Measurements from ENCODE around the gene C13orf46. TPM values are rescaled to one million over a fixed set of nuclear protein-coding genes. Genes with fewer than 3 reads are reported as not detected.
"Not testable (repeated sequence)": the region's sequence is repeated elsewhere in the genome, so short reads cannot be mapped to it uniquely, and the experiment has no call there.

Gene C13orf46
- 0.02 and 0.12 TPM in 2 replicates for total RNA-seq (2014; rRNA removed; shearing (Covaris generic))

DNA sequence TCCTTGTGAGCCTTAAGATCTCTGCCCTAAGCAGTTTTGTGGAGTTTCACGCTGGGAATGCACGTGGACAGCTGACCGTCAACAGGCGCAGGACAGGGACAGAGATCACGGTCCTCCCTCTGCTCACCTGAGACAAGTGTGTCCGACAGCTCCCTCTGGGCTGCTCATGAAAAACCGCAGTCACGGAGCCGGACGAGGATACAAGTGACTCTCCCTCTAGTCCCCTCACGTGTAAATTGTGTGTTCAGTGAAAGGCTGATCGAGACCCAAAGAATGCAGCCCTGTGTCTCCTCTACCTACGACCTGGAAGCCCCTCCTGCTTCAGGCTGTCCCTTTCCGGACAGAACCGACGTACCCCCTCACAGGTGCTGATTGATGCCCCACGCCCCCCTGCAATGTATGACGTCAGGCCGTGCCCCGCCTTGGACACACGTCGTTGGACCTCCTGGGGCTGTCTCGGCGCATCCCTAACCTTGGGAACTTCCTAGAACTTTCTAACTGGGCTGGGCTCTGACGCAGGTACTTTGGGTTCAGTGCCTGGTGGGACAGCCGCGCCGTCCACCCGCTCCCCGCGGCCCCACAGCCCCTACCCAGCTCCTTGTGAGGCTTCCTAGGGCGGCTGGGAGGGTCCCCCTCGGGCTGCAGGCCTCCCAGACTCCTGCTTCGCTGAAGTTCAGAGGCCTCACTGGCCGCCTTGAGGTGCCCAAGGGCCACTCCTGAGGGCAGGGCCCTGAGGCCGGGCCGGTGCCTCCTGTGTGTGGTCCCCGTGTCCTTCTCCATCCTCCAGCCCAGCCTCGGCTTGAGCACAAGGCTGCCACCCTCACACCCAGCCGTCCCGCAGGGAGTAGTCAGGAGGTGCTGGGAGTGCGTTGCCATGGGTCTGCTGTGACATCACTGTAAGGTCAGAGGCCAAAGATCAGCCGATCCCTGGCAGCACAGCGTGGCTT lies at the start of gene C13orf46:
C13orf46 (minus strand) TSS at position 859 of the 947 bp plus-strand sequence; CDS start at position 780, 79 bp downstream.
- DNase-seq (ENCODE audit: low spot score) = no peak

GRCh38 chr13:114022876-114023275 lies 49.0 kb upstream of the C13orf46 start:
- DNase-seq (ENCODE audit: low spot score) = no peak

- DNase-seq (ENCODE audit: low spot score) = no peak
Measured at GRCh38 chr13:114022309-114022669, 48.4 kb upstream of the C13orf46 start.

- no peak for DNase-seq (ENCODE audit: low spot score)
Measured at GRCh38 chr13:114021464-114022308, 47.8 kb upstream of the C13orf46 start.

DNA sequence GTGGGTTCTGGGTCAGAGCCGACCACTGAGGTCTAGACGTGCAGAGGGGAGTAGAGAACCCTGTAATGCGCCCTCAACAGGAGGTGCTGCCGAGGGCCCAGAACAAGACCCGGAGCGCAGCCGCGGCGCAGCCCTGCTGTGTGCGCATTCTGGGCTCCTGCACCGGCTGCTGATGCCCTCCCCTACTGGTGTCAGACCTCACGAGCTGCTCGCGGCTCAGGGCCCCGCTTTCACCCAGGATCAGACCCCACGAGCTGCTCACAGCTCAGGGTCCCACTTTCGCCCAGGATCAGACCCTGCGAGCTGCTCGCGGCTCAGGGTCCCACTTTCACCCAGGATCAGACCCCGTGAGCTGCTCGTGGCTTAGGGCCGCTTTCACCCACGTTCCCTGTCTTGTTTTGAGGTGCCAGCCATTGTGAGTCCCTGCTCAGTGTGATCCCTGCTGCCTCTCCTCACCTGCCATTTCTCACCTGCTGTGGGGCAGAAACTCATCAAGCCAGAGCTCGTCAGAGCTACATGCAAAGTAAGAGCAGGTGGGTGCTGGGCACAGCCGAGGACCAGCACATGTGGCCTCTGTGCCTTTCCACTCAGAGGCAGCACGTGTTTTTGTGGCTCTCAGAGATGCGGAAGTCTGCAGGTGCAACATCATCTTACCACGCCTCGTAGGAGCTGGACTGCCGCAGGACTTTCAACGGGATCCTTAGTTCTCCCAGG lies 47.0 kb upstream of the C13orf46 start:
- DNase-seq (ENCODE audit: low spot score) = no peak

GRCh38 chr13:114020134-114020533 lies 46.3 kb upstream of the C13orf46 start:
- DNase-seq (ENCODE audit: low spot score) = not testable (repeated sequence)

DNA sequence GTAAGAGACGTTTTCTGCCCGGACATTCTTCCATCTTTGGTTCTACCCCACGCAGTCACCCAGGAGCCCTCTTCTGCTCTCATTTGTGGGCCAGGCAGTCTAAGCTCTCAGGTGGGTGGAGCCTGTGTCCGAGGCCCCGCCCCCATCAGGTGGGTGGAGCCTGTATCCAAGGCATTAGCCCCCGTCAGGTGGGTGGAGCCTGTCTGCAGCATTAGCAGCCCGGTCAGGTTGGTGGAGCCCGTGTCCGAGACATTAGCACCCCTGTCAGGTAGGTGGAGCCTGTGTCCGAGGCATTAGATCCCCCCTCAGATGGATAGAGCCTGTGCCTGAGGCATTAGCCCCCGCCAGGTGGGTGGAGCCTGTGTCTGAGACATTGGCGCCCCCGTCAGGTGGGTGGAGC lies 45.5 kb upstream of the C13orf46 start:
- DNase-seq (ENCODE audit: low spot score) = peak; percentile 33

GRCh38 chr13:114018461-114019055 lies 44.7 kb upstream of the C13orf46 start:
- no peak for DNase-seq (ENCODE audit: low spot score)

- DNase-seq (ENCODE audit: low spot score) = no peak
Measured at GRCh38 chr13:114017966-114018365, 44.1 kb upstream of the C13orf46 start.

GRCh38 chr13:114017028-114017630 lies 43.3 kb upstream of the C13orf46 start:
- peak; percentile 40 for DNase-seq (ENCODE audit: low spot score)

DNA sequence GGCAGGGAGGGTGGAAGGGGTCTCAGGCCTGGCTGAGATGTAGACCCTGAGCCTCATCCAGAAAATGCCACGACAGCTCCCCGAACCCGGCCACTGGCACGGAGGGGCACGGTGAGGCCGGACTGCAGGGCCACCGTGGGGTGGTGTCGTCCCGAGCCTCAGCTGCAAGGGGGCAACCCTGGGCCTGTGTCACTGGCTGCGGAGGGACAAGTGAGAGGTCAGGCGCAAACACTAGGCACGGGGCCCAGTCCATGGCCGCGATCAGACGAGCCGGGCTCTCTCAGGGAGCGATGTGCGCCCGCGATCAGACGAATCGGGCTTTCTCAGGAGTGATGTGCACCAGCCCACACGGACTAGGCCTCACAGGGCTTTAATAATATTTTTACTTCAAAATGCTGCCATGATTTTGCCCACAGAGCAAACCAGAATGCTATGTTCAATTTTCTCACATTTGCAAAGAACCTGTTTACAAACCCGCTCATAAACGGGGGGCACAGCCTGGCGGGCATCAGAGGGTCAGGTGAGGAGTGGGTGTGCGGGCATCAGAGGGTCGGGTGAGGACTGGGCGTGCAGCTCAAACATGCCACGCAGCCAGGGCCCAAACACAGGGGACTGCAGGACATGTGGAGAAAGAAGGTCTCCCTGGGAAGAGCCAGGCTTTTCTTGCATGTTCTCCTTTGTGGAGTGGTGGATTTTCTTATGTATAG lies 42.6 kb upstream of the C13orf46 start:
- no peak for DNase-seq (ENCODE audit: low spot score)

- DNase-seq (ENCODE audit: low spot score) = no peak
Measured at GRCh38 chr13:114015969-114016295, 42.1 kb upstream of the C13orf46 start.

- no peak for DNase-seq (ENCODE audit: low spot score)
Measured at GRCh38 chr13:114015111-114015968, 41.5 kb upstream of the C13orf46 start.

- DNase-seq (ENCODE audit: low spot score) = no peak
Measured at GRCh38 chr13:114013952-114014629, 40.2 kb upstream of the C13orf46 start.

- DNase-seq (ENCODE audit: low spot score) = no peak
Measured at GRCh38 chr13:114013336-114013735, 39.5 kb upstream of the C13orf46 start.

DNA sequence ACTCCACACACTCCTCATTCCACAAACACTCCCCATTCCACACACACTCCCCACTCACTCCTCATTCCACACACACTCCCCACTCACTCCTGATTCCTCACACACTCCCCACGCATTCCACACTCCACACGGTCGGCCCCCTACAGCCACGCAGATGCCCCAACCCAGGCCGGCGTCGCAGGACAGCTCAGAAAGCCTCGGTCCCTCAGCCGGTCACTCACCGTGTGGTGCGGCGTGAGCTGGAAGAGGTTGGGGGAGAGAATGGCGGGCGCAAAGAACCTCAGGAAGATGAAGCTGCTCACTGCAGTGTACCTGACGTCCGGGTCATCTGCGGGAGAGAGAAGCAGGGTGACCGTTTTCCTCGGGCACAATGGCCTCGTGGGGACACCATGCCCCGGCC lies 39.0 kb upstream of the C13orf46 start:
- DNase-seq (ENCODE audit: low spot score) = no peak

DNA sequence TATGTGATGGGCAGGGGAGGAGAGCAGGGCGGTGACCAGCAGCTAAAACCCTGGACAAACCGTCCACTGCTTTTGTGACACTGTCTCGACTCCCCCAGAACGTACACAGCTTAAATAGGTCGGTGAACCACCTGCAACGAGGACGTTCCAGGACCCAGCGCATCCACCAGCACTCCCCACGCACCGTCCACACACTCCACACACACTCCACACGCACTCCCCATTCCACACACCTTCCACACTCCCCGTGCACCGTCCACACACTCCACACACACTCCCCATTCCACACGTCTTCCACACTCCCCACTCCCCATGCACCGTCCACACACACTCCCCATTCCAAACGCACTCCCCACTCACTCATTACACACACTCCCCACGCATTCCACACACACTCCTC lies 38.3 kb upstream of the C13orf46 start:
- DNase-seq (ENCODE audit: low spot score) = no peak

- no peak for DNase-seq (ENCODE audit: low spot score)
Measured at GRCh38 chr13:114011226-114011625, 37.4 kb upstream of the C13orf46 start.
